ENCODE measurements around the gene CRTAC1. TPM values are rescaled to one million over a fixed set of nuclear protein-coding genes. Genes with fewer than 3 reads are reported as not detected.

Gene CRTAC1
- total and polyA plus RNA-seq, 11 donors = 0.38 to 8.6 (median 1.7) TPM

- no peaks in the 10 kb centered on the region for H3K9me3 ChIP-seq
- no peaks in the 10 kb centered on the region for H3K36me3 ChIP-seq
- no peak overlapping the region for H3K27ac ChIP-seq
- peaks cover 0 to 15% (median 0%) of the 10 kb centered on the region in 9 donors for H3K27me3 ChIP-seq
- TF ChIP-seq POLR2A (IDR thresholded peaks at IDR 0.05) = no peak
- no peak for TF ChIP-seq CTCF (IDR thresholded peaks at IDR 0.05)
- 0 to 21% (median 8%) methylated on average over 1 of the region's 1 CpG for WGBS, 4 donors
- intact Hi-C loops (cut with DNase I) = loop anchor here in 2 of 10 donors (10.0 kb wide), 2 partner anchors 67 to 97 kb away; no protein-coding TSS in a partner anchor
- H3K4me1 ChIP-seq = no peaks in the 10 kb centered on the region
- DNase-seq (no peak), ATAC-seq (no peak)
- no peak overlapping the region for H3K4me3 ChIP-seq
These were observed 168.5 kb downstream of the CRTAC1 start for GRCh38 chr10:97861924-97862323.

- Histone ChIP-seq H3K4me1 (no peaks in the 10 kb centered on the region), H3K4me3 (no peak overlapping the region), H3K9me3 (peaks cover 0 to 3% (median 0%) of the 10 kb centered on the region in 12 donors), H3K27ac (no peak overlapping the region), H3K36me3 (no peaks in the 10 kb centered on the region), H3K27me3 (peaks cover 0 to 15% (median 0%) of the 10 kb centered on the region in 9 donors)
- peak in 3 of 4 donors; percentile 39 to 62 (median 61) for ATAC-seq
- TF ChIP-seq POLR2A (IDR thresholded peaks at IDR 0.05) = no peak
- TF ChIP-seq CTCF (IDR thresholded peaks at IDR 0.05) = no peak
- no peak for DNase-seq
- intact Hi-C loops (cut with DNase I) = loop anchor here in 2 of 10 donors (10.0 kb wide), 2 partner anchors 66 to 96 kb away; no protein-coding TSS in a partner anchor
- 63 to 74% (median 73%) methylated on average over 3 of the region's 3 CpGs for WGBS, 4 donors
These were observed 169.2 kb downstream of the CRTAC1 start for GRCh38 chr10:97861097-97861750.

- peaks cover 0 to 22% (median 2%) of the 10 kb centered on the region in 9 donors for H3K27me3 ChIP-seq
- H3K27ac ChIP-seq = no peak overlapping the region
- H3K36me3 ChIP-seq = no peaks in the 10 kb centered on the region
- DNase-seq = no peak
- no peak for TF ChIP-seq CTCF (IDR thresholded peaks at IDR 0.05)
- no peak for TF ChIP-seq POLR2A (IDR thresholded peaks at IDR 0.05)
- WGBS, 4 donors = 40 to 67% (median 58%) methylated on average over 1 of the region's 1 CpG
- H3K4me3 ChIP-seq = no peak overlapping the region
- peaks cover 0 to 3% (median 0%) of the 10 kb centered on the region in 12 donors for H3K9me3 ChIP-seq
- no peaks in the 10 kb centered on the region for H3K4me1 ChIP-seq
- ATAC-seq = no peak
- intact Hi-C loops (cut with DNase I) = no loop called here
These were observed 172.4 kb downstream of the CRTAC1 start for GRCh38 chr10:97858001-97858439.

GRCh38 chr10:97854743-97855142, 175.7 kb downstream of the CRTAC1 start:
- ATAC-seq = no peak

More at GRCh38 chr10:97854743-97855142, 175.7 kb downstream of the CRTAC1 start:
- Histone ChIP-seq H3K27ac (no peak overlapping the region), H3K4me1 (peaks cover 0 to 9% (median 2%) of the 10 kb centered on the region in 12 donors), H3K27me3 (peaks cover 0 to 44% (median 18%) of the 10 kb centered on the region in 9 donors), H3K4me3 (no peak overlapping the region), H3K9me3 (peaks cover 0 to 3% (median 0%) of the 10 kb centered on the region in 12 donors), H3K36me3 (no peaks in the 10 kb centered on the region)
- DNase-seq = no peak
- TF ChIP-seq CTCF (IDR thresholded peaks at IDR 0.05) (no peak), POLR2A (IDR thresholded peaks at IDR 0.05) (no peak)
- 83 to 92% (median 87%) methylated on average over 3 of the region's 3 CpGs for WGBS, 4 donors
- intact Hi-C loops (cut with DNase I) = loop anchor here in 1 of 10 donors (5.0 kb wide), 1 partner anchor 57 kb away; no protein-coding TSS in a partner anchor

All from heart left ventricle (tissue), 16 donors.